GM21737 (cell line): ENCODE measurements around the gene OR10H5.
"Not testable (repeated sequence)": the region's sequence is repeated elsewhere in the genome, so short reads cannot be mapped to it uniquely, and the experiment has no call there.

Source experiments
- ATAC-seq: cut with Tn5 transposase; IDR thresholded peaks from one replicate; pipeline ENCODE4 v1.9.1; 2021; ENCODE audit warnings: mild to moderate bottlenecking, moderate library complexity; ENCODE audit not compliant: unreplicated experiment

The OR10H5 gene

GRCh38 chr19:15843203-15843893, 55.9 kb downstream of the OR10H5 start:
- ATAC-seq: no peak

- not testable (repeated sequence) for ATAC-seq
Measured at GRCh38 chr19:15843894-15844222, 56.4 kb downstream of the OR10H5 start.

GRCh38 chr19:15846923-15847322, 59.5 kb downstream of the OR10H5 start:
- no peak for ATAC-seq

- no peak for ATAC-seq
Measured at GRCh38 chr19:15850385-15850784, 62.9 kb downstream of the OR10H5 start.
